Right lobe of liver (tissue), 6 donors: ENCODE results near the gene TNRC18. TPM values are rescaled to one million over a fixed set of nuclear protein-coding genes. Genes with fewer than 3 reads are reported as not detected.
A peak's percentile ranks its signal among the peaks of the same experiment; 100 is the strongest.

Source experiments
- ATAC-seq, 4 donors: fragments of 200-7000 bp; cut with Tn5 transposase; one replicate each; pipeline ENCODE4 v1.9.1; 2020; ENCODE audit warnings: mild to moderate bottlenecking in 4 of 4, moderate library complexity in 4 of 4
- DNase-seq, 3 donors: peaks; one replicate each; pipeline ENCODE4 v3.0.0-alpha.2; 2020
- H3K27ac ChIP-seq, 3 donors: fragments of 200-600 bp; one replicate each; pipeline ENCODE4 v1.8.0; 2022
- H3K27me3 ChIP-seq, 2 donors: fragments of 200-600 bp; one replicate each; pipeline ENCODE4 v1.8.0; 2022
- H3K36me3 ChIP-seq, 4 donors: fragments of 200-600 bp; sonication (generic) in 1 of 4; one replicate each; pipeline versions ENCODE4 v1.5.1 to v1.8.0; 2017 to 2022; ENCODE audit warnings: control low read depth in 1 of 4
- H3K4me1 ChIP-seq, 4 donors: fragments of 200-600 bp; sonication (generic) in 1 of 4; one replicate each; pipeline versions ENCODE4 v1.5.1 to v1.8.0; 2017 to 2022; ENCODE audit warnings: control low read depth in 1 of 4
- H3K4me3 ChIP-seq, 3 donors: fragments of 200-600 bp; one replicate each; pipeline ENCODE4 v1.8.0; 2022
- H3K9me3 ChIP-seq, 4 donors: fragments of 200-600 bp; sonication (generic) in 1 of 4; one replicate each; pipeline versions ENCODE4 v1.5.1 to v1.8.0; 2017 to 2022; ENCODE audit warnings: control low read depth in 1 of 4
- POLR2A ChIP-seq: fragments of 450-650 bp; IDR thresholded peaks from one replicate; pipeline ENCODE4 v1.6.1; 2017; ENCODE audit warnings: antibody characterized with exemption, mild to moderate bottlenecking
- WGBS: methylation state at CpG from one replicate; pipeline ENCODE4 v1.1.6; 2018; ENCODE audit warnings: low coverage, low lambda C conversion rate; ENCODE audit not compliant: insufficient coverage; ENCODE audit errors: missing lambda C conversion rate; 5-methylcytosine and 5-hydroxymethylcytosine counted together
- intact Hi-C, 2 donors: fragments of 100-400 bp; cut with DNase I; formaldehyde crosslinking; loops; one replicate each; pipeline versions ENCODE4 v1.11.2 to v1.14.1; 2022
- total RNA-seq, 6 experiments: library from RNA; depleted of rRNA in 2 of 6; stranded (reverse); fragments of >200 nt in 2 of 6; fragmentation: NEBNext Ultra II Directional in 3 of 6; extraction: Animal tissue kit (Norgen Biotek cat#: 25700) in 3 of 6; gene quantifications; one replicate each; pipeline versions ENCODE4 v1.1.0 to v1.2.4, GENCODE V29; 2016 to 2023
- TF ChIP-seq, protein P1 (sequence below), 4 donors: fragments of 200-600 bp in 3 of 4; fragments of 450-650 bp in 1 of 4; IDR thresholded peaks; one replicate each; pipeline versions ENCODE4 v1.5.1 to v1.8.0; 2016 to 2022; ENCODE audit warnings: antibody characterized with exemption in 4 of 4, mild to moderate bottlenecking in 2 of 4
- donor health status: DM: no; HTN: yes; CAD: no.
- donor health status: DM: no; HTN: no; CAD: no.
- donor health status: DM: no; HTN: no; CAD: no.
- donor health status: DM: no; HTN: yes; CAD: no.
- donor health status: DM: no; HTN: yes; CAD: no.

The TNRC18 gene
- total RNA-seq, 6 experiments from 2014 or later, result 27.0 to 36.9 (median 30.5) TPM

DNA sequence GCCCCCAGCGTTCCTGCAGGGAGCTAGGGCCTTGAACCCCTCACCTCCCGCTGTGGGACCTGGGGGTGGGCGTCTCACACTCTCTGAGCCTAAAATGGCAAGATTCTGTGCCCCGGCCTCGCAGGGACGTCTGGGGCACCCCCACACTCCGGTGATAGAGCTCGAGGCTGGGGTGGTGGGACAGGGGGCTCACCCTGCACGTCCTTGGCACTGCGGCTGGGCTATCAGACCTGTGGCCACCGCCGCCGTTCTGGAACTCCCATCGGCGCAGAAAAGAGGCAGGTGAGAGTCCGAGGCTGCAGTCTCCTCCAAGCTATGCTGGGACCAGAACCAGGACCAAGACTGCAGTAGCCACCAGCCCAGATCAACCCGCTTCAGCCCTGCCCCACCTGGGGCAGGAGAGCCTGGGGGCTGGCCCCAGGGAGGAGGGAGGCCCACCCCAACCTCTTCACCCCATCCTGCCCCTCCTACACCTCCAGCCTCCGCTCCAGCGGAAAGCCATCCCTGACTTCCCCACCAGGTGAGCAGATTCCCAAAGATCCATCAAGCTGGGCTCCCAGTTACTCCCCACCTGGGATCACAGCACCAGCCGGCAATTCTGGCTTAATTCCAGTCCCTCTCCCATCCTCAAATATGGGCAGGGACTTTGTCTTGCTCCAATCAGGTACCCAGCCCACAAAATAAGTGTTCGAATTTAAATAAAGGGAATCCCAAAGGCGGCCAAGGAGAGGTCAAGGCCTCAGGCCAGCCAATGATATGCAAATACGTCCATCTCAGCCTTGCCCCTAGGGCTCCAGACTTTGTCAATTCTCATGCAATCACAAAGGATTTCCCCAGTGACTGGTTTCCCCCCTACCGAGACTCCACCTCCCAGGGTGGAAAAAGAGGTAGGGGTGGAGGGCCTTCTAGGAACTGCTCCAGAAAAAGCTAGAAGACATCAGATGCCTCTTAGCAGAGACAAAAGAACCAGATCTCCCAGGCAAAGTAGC lies 16.4 kb downstream of the TNRC18 start:
- Histone ChIP-seq H3K9me3 (no peaks in the 10 kb centered on the region), H3K4me1 (peaks cover 0 to 4% (median 0%) of the 10 kb centered on the region in 4 donors), H3K27me3 (no peaks in the 10 kb centered on the region), H3K27ac (no peak overlapping the region), H3K4me3 (no peak overlapping the region), H3K36me3 (peaks cover 0 to 7% (median 0%) of the 10 kb centered on the region in 4 donors)
- 68% methylated on average over 9 of the region's 24 CpGs for WGBS
- intact Hi-C loops, result no loop called here
- peak in 3 of 4 donors; percentile 19 to 24 (median 24) for ATAC-seq
- no peak for DNase-seq
- TF ChIP-seq POLR2A, result no peak
- TF ChIP-seq, protein P1, sequence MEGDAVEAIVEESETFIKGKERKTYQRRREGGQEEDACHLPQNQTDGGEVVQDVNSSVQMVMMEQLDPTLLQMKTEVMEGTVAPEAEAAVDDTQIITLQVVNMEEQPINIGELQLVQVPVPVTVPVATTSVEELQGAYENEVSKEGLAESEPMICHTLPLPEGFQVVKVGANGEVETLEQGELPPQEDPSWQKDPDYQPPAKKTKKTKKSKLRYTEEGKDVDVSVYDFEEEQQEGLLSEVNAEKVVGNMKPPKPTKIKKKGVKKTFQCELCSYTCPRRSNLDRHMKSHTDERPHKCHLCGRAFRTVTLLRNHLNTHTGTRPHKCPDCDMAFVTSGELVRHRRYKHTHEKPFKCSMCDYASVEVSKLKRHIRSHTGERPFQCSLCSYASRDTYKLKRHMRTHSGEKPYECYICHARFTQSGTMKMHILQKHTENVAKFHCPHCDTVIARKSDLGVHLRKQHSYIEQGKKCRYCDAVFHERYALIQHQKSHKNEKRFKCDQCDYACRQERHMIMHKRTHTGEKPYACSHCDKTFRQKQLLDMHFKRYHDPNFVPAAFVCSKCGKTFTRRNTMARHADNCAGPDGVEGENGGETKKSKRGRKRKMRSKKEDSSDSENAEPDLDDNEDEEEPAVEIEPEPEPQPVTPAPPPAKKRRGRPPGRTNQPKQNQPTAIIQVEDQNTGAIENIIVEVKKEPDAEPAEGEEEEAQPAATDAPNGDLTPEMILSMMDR (IDR thresholded peaks at IDR 0.05), result no peak

DNA sequence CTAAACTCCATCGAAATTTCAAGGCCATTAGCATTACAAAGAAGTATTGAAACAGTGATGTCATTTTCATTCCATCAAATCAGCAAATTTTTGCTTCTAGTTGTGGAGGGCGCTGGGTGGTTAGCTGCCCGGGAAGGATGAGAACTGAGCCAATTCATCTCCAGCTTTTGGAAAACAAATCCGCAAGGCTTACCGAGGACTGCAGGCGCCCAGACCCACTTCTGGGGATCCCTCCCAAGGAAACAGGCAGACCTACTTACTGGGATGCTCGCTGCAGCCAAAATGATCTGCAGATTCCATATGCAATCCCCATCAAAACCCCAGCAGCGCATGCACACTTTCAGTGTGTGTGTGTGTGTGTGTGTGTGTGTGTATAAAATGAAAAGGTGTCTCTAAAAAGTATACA lies 19.2 kb downstream of the TNRC18 start:
- H3K9me3 ChIP-seq, result no peaks in the 10 kb centered on the region
- peaks cover 0 to 7% (median 0%) of the 10 kb centered on the region in 4 donors for H3K36me3 ChIP-seq
- no peak overlapping the region for H3K27ac ChIP-seq
- no peak overlapping the region for H3K4me3 ChIP-seq
- TF ChIP-seq, protein P1 (IDR thresholded peaks at IDR 0.05), result no peak
- no peak for TF ChIP-seq POLR2A
- intact Hi-C loops, result no loop called here
- ATAC-seq (no peak), DNase-seq (no peak)
- no peaks in the 10 kb centered on the region for H3K27me3 ChIP-seq
- peaks cover 0 to 4% (median 0%) of the 10 kb centered on the region in 4 donors for H3K4me1 ChIP-seq
- WGBS, result 67% methylated on average over 3 of the region's 8 CpGs

DNA sequence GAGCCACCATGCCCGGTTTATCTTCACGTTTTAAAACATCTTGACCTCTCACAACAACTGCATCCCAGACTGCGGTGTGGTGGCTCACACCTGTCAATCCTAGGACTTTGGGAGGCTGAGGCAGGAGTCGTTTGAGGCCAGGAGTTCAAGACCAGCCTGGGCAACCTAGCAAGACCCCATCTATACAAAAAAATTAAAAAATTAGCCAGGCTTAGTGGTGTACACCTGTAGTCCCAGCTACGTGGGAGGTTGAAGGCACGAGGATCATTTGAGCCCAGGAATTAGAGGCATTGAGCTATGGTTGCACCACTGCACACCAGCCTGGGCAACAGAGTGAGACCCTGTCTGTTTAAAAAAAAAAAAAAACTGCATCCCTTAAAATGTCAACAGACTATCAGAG lies 20.2 kb downstream of the TNRC18 start:
- Histone ChIP-seq H3K27ac (no peak overlapping the region), H3K36me3 (peaks cover 0 to 7% (median 0%) of the 10 kb centered on the region in 4 donors), H3K4me1 (peaks cover 0 to 4% (median 0%) of the 10 kb centered on the region in 4 donors), H3K4me3 (no peak overlapping the region), H3K27me3 (no peaks in the 10 kb centered on the region), H3K9me3 (no peaks in the 10 kb centered on the region)
- DNase-seq (no peak), ATAC-seq (no peak)
- intact Hi-C loops, result no loop called here
- TF ChIP-seq POLR2A, result no peak
- TF ChIP-seq, protein P1 (IDR thresholded peaks at IDR 0.05), result no peak
- 90% methylated on average over 6 of the region's 6 CpGs for WGBS

DNA sequence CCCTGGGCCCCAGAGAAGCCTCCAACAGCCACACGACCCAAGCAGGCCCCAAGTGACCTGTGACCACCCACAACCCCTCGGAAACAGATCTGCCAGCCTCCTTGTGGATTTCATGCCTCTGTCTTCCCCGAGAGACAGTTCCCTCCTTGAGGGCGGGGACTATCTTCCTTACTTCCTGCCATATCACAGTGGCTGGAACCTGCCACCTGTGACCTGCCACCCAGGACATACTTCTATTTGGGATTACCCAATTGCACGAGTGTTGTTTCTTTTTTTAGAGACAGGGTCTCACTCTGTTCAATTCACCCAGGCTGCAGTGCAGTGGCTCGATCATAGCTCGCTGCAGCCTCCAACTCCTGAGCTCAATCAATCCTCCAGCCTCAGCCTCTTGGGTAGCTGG lies 25.9 kb downstream of the TNRC18 start:
- no peak for DNase-seq
- peaks cover 0 to 13% (median 0%) of the 10 kb centered on the region in 4 donors for H3K4me1 ChIP-seq
- no peak overlapping the region for H3K4me3 ChIP-seq
- no peaks in the 10 kb centered on the region for H3K27me3 ChIP-seq
- no peaks in the 10 kb centered on the region for H3K9me3 ChIP-seq
- peak in 3 of 4 donors; percentile 2 to 12 (median 4) for ATAC-seq
- 66% methylated on average over 7 of the region's 7 CpGs for WGBS
- intact Hi-C loops, result no loop called here
- H3K27ac ChIP-seq, result peak overlapping the region; percentile 41 to 87 (median 83)
- peaks cover 0 to 16% (median 11%) of the 10 kb centered on the region in 4 donors for H3K36me3 ChIP-seq
- TF ChIP-seq, protein P1 (IDR thresholded peaks at IDR 0.05), result no peak
- no peak for TF ChIP-seq POLR2A
